Large intestine (tissue), 3 donors: ENCODE results near the gene PRPF6. TPM values are rescaled to one million over a fixed set of nuclear protein-coding genes. Genes with fewer than 3 reads are reported as not detected.
"Not testable (repeated sequence)": the region's sequence is repeated elsewhere in the genome, so short reads cannot be mapped to it uniquely, and the experiment has no call there.

ENCODE experiments used
- DNase-seq, 2 donors: peaks; one replicate each; pipeline versions ENCODE4 v3.0.0 to v3.0.0-alpha.2; 2013
- H3K27ac ChIP-seq: one replicate; pipeline ENCODE4 v1.5.1; 2013; ENCODE audit warnings: low read length
- H3K27me3 ChIP-seq: 2 replicates; pipeline ENCODE4 v1.6.1; 2013; ENCODE audit warnings: low read length; ENCODE audit not compliant: control insufficient read depth, insufficient read depth
- H3K36me3 ChIP-seq: 2 replicates; pipeline ENCODE4 v1.6.1; 2013; ENCODE audit warnings: low read length; ENCODE audit not compliant: control insufficient read depth, insufficient read depth
- H3K4me1 ChIP-seq: one replicate; pipeline ENCODE4 v1.6.1; 2013; ENCODE audit warnings: low read length; ENCODE audit not compliant: control insufficient read depth, insufficient read depth
- H3K4me3 ChIP-seq: one replicate; pipeline ENCODE4 v1.5.1; 2013; ENCODE audit warnings: low read length
- H3K9me3 ChIP-seq: one replicate; pipeline ENCODE4 v1.6.1; 2013; ENCODE audit warnings: mild to moderate bottlenecking, low read depth, low read length, moderate library complexity; ENCODE audit not compliant: control insufficient read depth
- WGBS: methylation state at CpG from one replicate; pipeline ENCODE4 v1.1.5; 2013; ENCODE audit warnings: low lambda C conversion rate; ENCODE audit not compliant: insufficient coverage; 5-methylcytosine and 5-hydroxymethylcytosine counted together
- polyA plus RNA-seq: library from polyadenylated mRNA; unstranded; fragments of 120-200 nt; gene quantifications from one replicate; pipeline ENCODE4 v1.2.1, GENCODE V29; 2013

Gene PRPF6
- polyA plus RNA-seq, 1 donor: 59.7 TPM

DNA sequence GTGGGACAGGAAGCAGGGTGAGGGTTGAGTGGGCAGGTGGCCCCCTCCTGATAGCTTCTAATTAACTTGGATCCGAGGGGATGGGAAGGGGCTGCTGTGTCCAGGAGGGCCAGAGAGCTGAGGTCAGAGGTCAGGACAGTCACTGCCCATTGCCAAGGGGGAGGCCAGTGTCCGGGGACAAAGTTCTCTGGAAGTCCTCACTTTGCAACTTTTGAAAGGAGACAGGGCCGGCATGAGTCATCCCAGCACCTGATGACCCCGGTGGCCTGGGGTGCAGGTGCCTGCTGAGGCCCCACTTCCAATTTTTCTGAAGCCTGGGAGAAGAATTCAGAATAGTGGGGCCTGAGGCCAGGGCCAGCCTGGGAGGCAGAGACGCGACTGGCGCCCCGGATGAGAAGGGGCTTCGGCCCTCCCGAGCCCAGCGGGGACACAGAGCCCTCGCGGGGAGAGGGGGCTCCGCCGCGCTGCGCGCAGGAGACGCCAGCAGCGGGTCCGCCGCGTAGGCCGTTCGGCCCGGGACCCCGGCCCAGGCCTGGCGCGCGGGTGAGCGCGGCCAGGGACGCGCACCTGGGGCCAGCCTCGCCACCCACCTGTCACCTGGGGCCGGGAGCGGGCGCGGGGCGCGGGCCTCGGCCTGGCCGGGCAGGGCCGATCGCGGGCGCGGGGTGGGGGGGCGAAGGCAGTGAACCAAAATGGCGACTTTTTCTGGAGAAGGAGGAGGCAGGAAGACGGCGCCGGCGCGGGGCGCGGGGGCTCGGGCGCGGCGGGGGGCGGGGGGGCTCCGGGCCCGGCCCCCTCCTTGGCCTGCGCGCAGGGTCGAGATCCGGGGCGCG is 11.8 kb upstream of the PRPF6 start:
- no CpG with 5 or more reads among the region's 70 CpGs for WGBS
- Histone ChIP-seq H3K9me3 (peaks cover 34% of the 10 kb centered on the region), H3K36me3 (peaks cover 18% of the 10 kb centered on the region), H3K4me1 (peaks cover 14% of the 10 kb centered on the region), H3K27me3 (peaks cover 6% of the 10 kb centered on the region), H3K4me3 (peak overlapping the region; percentile 45), H3K27ac (no peak overlapping the region)
- peak in 1 of 2 donors; percentile 49 for DNase-seq

DNA sequence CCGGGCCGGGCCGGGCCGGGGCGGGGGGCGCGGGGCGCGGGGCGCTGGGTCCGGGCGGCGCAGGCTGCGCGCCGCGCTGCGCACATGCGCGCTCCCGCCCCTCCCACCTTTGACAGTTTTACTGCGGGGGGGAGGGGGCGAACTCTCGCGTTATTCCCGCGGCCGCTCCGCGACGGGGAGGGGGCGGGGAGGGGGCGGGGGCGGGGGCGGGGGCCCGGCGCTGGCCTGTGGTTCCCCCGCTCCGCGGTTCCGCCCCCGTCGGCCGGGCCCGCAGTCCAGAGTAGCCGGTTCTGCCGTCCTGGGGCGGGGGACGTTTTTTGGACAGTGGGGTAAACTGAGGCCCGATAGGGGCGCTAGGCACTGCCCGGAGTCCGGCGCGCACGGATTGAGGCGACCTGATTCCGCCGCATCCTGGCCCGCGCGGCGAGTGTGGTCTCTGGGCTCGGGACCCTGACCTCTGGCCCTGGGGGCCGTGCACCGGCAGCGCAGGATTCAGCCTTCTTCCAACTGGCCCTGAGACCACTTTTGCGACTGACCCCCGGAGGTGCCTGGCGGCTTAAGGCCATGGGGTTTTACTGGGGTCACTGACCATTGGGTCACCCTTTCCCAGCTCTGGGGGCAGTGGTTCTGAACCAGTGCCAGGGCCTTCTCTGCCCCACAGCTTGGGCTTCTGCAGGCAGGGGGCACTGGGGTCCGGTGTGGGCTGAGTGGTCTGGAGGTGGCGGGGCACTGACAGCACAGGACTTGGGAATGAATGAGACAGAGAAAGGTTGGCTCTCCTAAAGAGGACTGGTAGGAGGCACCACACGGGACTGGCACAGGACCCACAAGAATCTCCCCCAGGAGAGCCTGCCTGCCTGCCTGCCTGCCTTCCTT is 10.9 kb upstream of the PRPF6 start, which contains the start of gene ZNF512B:
TSS of gene ZNF512B (minus strand) at position 93 of the 876 bp plus-strand sequence. CDS start 1,980 bp downstream, outside the sequence.
- peaks cover 6% of the 10 kb centered on the region for H3K27me3 ChIP-seq
- peaks cover 14% of the 10 kb centered on the region for H3K4me1 ChIP-seq
- H3K9me3 ChIP-seq: peaks cover 28% of the 10 kb centered on the region
- WGBS: 0% methylated on average over 1 of the region's 73 CpGs
- peak within 1 kb of the TSS; percentile 45 for H3K4me3 ChIP-seq
- peaks cover 18% of the 10 kb centered on the region for H3K36me3 ChIP-seq
- DNase-seq: no peak
- no peak within 1 kb of the TSS for H3K27ac ChIP-seq

DNA sequence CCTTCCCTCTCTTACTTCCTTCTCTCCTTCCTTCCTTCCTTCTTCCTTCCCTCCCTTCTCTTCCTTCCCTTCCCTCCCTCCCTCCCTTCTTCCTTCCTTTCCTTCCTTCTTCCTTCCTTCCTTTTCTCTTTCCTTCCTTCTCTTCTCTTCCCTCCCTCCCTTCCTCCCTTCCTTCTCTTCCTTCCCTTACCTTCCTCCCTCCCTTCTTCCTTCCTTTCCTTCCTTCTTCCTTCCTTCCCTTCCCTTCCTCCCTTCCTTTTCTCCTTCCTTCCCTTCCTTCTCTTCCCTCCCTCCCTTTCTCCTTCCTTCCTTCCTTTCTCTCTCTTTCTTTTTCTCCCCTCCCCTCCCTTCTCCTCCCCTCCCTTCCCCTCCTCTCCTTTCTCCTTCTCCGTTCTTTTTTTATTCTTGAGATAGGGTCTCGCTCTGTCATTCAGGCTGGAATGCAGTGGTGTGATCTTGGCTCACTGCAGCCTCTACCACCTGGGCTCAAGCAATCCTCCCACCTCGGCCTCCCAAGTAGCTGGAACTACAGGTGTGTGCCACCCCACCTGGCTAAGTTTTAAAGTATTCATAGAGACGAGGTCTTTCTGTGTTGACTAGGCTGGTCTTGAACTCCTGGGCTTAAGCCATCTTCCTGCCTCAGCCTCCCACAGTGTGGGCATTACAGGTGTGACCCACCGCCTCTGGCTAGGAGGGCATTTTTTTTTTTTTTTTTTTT is 10.1 kb upstream of the PRPF6 start:
- Histone ChIP-seq H3K4me3 (no peak overlapping the region), H3K27me3 (peaks cover 6% of the 10 kb centered on the region), H3K4me1 (peaks cover 14% of the 10 kb centered on the region), H3K9me3 (peaks cover 28% of the 10 kb centered on the region), H3K36me3 (peaks cover 20% of the 10 kb centered on the region), H3K27ac (no peak overlapping the region)
- DNase-seq: no peak
- WGBS: no CpG with 5 or more reads among the region's 5 CpGs

DNA sequence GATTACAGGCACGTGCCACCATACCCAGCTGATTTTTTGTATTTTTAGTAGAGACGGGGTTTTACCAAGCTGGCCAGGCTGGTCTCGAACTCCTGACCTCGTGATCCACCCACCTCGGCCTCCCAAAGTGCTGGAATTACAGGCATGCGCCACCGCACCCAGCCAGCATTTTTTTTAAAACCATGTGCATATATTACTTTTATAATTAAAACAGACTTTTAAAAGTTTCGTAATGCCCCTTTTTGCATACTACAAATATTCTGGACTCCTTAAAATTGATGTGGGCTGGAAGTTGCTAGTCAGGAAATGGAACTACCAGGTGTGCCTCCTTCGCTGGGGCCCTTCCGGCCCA is 9.0 kb upstream of the PRPF6 start:
- 94% methylated on average over 3 of the region's 10 CpGs for WGBS
- not testable (repeated sequence) for H3K27me3 ChIP-seq

DNA sequence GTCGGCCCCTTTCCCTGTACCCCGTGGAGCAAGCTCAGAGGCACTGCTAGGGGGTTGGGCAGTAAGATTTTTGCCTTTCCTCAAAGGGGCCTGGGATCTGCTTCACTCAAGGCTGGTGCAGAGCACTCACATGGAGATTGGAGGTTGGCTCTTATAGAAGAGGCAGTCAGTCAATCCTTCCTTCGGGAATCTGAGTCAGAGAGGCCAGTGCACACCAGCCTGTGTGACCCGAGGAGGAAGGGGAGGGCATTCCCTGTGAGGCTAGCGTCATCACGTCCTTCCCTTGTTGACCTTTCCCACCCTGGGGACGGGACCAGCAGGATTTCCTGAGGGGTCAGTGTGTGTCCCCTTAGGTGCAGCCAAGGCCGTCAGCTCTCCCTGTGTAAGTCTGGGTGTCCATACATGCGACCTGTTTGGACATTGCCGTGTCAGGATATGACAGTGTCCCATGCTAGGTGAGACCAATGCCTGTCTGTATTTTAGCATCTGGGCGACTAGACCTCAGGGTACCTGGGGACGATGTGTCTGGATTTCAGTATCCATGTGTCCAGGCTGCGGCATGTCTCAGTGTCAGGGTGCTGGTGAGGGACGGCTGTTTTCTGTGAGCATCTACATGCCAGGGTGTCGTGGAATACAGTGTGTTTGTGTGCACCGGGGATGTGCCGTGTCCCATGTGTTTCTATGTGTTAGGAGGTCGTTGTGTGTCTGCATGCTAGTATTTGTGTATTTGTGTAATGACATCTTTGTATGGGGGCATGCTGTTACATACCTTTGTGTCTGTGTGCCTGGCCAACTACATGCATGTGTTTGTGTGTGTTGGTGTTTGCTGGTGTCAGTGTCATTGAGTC is 8.4 kb upstream of the PRPF6 start:
- Histone ChIP-seq H3K4me1 (peaks cover 14% of the 10 kb centered on the region), H3K36me3 (peaks cover 5% of the 10 kb centered on the region), H3K9me3 (peaks cover 11% of the 10 kb centered on the region), H3K27me3 (peaks cover 6% of the 10 kb centered on the region), H3K27ac (no peak overlapping the region), H3K4me3 (no peak overlapping the region)
- no CpG with 5 or more reads among the region's 18 CpGs for WGBS
- no peak for DNase-seq

More for the DNA sequence above, 9.0 kb upstream of the PRPF6 start:
- DNase-seq, H3K4me3 ChIP-seq, H3K27ac ChIP-seq: not testable (repeated sequence)
- H3K9me3 ChIP-seq: peaks cover 17% of the 10 kb centered on the region
- peaks cover 11% of the 10 kb centered on the region for H3K36me3 ChIP-seq
- peaks cover 14% of the 10 kb centered on the region for H3K4me1 ChIP-seq

DNA sequence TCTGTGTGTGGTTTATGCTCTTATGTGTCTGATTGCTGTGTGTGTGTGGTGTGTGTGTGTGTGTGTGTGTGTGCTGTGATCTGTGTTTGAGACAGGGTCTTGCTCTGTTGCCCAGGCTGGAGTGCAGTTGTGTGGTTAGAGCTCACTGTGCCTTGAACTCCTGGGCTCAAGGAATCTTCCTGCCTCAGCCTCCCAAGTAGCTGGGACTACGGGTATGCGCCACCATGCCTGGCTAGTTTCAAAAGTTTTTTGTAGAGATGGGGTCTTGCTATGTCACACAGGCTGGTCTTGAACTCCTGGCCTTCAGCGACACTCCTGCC is 7.8 kb upstream of the PRPF6 start:
- no peak overlapping the region for H3K4me3 ChIP-seq
- H3K4me1 ChIP-seq: peaks cover 15% of the 10 kb centered on the region
- no peak for DNase-seq
- no peak overlapping the region for H3K27ac ChIP-seq
- WGBS: no CpG with 5 or more reads among the region's 3 CpGs
- H3K9me3 ChIP-seq: peaks cover 5% of the 10 kb centered on the region
- H3K27me3 ChIP-seq: peaks cover 7% of the 10 kb centered on the region
- H3K36me3 ChIP-seq: peaks cover 3% of the 10 kb centered on the region

DNA sequence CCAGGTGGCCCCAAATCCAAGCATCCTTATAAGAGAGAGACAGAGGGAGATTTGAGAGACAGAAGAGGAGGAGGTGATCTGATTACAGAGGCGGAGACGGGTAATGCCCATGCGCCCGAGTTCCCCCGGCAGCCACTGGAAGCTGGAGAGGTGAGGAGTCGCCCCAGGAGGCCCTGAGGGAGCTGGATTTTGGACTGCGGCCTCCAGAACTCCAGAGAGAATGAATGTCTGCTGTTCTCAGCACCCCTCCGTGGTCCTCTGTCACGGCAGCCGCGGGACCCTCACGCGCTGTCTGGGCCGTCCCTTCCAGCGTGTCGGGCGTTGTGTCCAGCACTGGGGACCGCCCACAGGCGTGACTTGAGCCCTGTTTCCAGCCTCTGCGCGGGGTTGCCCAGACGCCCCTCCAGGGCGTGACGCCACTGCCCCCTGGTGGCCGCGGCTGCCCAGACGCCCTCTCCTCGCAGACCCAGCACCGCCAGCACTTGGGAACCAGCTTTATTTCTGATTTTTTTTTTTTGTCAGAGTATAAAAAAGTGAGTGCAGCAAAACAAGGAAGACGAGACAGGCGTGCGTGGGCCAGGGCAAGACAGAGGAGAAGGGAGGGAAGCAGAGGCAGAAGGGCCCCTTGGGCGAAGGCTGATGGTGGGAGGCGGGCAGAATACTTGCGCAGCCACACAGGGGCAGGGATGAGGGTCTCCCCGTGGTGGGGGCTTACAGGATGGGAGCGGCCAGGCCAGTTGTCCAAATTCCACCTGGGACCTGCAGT is 7.1 kb upstream of the PRPF6 start:
- peak; percentile 75 to 76 for DNase-seq
- peaks cover 8% of the 10 kb centered on the region for H3K27me3 ChIP-seq
- peaks cover 2% of the 10 kb centered on the region for H3K36me3 ChIP-seq
- no CpG with 5 or more reads among the region's 37 CpGs for WGBS
- H3K4me3 ChIP-seq: peak overlapping the region; percentile 34
- no peaks in the 10 kb centered on the region for H3K9me3 ChIP-seq
- H3K27ac ChIP-seq: no peak overlapping the region
- H3K4me1 ChIP-seq: peaks cover 16% of the 10 kb centered on the region

DNA sequence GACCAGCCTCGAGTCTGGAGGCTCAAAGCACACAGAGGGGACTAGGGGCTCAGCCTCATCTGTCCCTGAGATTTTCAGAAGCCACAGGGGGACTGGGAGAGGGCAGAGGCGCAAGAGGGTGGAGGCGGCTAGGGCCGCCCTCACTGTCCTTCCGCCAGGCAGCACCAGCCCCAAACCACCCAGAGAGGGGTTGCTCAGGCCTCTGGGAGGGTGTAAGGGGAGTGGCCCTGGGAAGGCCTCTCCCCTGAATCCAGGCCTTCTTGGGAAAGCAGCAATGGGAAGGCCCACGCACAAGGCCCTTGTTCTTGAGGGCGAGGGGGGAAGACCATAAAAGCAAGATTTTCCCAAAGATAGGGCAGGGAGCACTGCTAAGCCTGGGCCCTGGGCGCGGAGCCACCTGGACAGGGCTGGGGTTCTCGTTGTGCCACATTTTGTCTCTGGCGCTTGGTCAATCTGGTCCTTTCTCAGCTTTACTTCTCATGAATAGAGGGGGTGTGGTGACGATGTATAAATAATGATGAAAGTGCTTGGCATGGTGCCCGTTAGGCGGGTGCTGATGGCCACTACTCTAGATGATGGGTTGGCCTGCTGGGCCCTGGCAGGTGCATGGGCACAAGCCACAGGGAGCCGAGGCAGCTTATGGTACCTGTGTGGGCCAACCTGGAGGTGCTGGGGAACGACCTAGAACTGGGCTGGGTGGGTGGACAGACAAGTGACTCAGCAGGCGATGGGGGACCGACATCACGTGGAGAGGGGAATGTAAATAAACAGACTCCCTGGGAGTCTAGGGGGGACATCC is 6.3 kb upstream of the PRPF6 start:
- no CpG with 5 or more reads among the region's 19 CpGs for WGBS
- Histone ChIP-seq H3K27ac (no peak overlapping the region), H3K36me3 (peaks cover 2% of the 10 kb centered on the region), H3K27me3 (peaks cover 10% of the 10 kb centered on the region), H3K4me1 (peaks cover 13% of the 10 kb centered on the region), H3K4me3 (no peak overlapping the region), H3K9me3 (no peaks in the 10 kb centered on the region)
- no peak for DNase-seq

DNA sequence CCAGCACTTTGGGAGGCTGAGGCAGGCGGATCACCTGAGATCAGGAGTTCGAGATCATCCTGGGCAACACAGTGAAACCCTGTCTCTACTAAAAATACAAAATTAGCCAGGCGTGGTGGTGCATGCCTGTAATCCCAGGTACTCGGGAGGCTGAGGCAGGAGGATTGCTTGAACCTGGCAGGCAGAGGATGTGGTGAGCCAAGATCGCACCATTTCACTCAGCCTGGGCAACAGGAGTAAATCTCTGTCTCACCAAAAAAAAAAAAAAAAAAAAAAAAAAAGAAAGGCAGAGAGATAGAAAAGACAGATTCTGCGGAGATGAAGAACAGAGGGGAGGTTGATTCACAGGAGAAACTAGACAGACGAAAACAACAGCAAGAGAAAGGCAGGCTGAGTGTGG is 4.4 kb upstream of the PRPF6 start:
- not testable (repeated sequence) for H3K27ac ChIP-seq, H3K4me3 ChIP-seq, DNase-seq, H3K9me3 ChIP-seq, H3K27me3 ChIP-seq, H3K36me3 ChIP-seq
- WGBS: 100% methylated on average over 2 of the region's 7 CpGs
- H3K4me1 ChIP-seq: peaks cover 21% of the 10 kb centered on the region
